CD14-positive monocyte (primary cell): ENCODE results near the gene MYB. TPM values are rescaled to one million over a fixed set of nuclear protein-coding genes. Genes with fewer than 3 reads are reported as not detected.
A peak's percentile ranks its signal among the peaks of the same experiment; 100 is the strongest.

ENCODE experiments used
- DNase-seq, 3 donors: peaks; one replicate each; pipeline ENCODE4 v3.0.0-alpha.2; 2011 to 2022
- H2AFZ ChIP-seq: 2 replicates; pipeline ENCODE4 v1.6.0; 2012; ENCODE audit warnings: mild to moderate bottlenecking, low read depth, low read length, inconsistent platforms; ENCODE audit not compliant: insufficient read depth, poor library complexity, severe bottlenecking
- H3K27ac ChIP-seq, 2 donors: 1 replicate in 1 of 2; 2 replicates in 1 of 2; pipeline ENCODE4 v1.5.1; 2012 to 2013; ENCODE audit warnings: low read length in 2 of 2, control low read depth in 1 of 2, inconsistent platforms in 1 of 2, low read depth in 1 of 2, mild to moderate bottlenecking in 1 of 2
- H3K27me3 ChIP-seq, 2 donors: one replicate each; pipeline versions ENCODE4 v1.6.0 to v1.6.1; 2011 to 2013; ENCODE audit warnings: low read length in 2 of 2; ENCODE audit not compliant: control insufficient read depth in 2 of 2, insufficient read depth in 2 of 2
- H3K36me3 ChIP-seq, 2 donors: replicated peaks in 1 of 2; 1 replicate in 1 of 2; 2 replicates in 1 of 2; pipeline versions ENCODE4 v1.5.1 to v1.6.1; 2012 to 2013; ENCODE audit warnings: low read length in 2 of 2, control low read depth in 1 of 2, inconsistent platforms in 1 of 2, mild to moderate bottlenecking in 1 of 2; ENCODE audit not compliant: insufficient read depth in 2 of 2, control insufficient read depth in 1 of 2
- H3K4me1 ChIP-seq, 2 donors: 1 replicate in 1 of 2; 2 replicates in 1 of 2; pipeline versions ENCODE4 v1.5.1 to v1.6.1; 2012 to 2013; ENCODE audit warnings: low read length in 2 of 2, control low read depth in 1 of 2, inconsistent platforms in 1 of 2, mild to moderate bottlenecking in 1 of 2, moderate library complexity in 1 of 2; ENCODE audit not compliant: insufficient read depth in 2 of 2, control insufficient read depth in 1 of 2
- H3K4me2 ChIP-seq: replicated peaks from 2 replicates; pipeline ENCODE3; 2012; ENCODE audit warnings: low read length, moderate library complexity, mild to moderate bottlenecking; ENCODE audit not compliant: poor library complexity, severe bottlenecking; ENCODE audit errors: extremely low read depth
- H3K4me3 ChIP-seq, 3 experiments: fragments of 200-600 bp in 1 of 3; sonication (generic) in 1 of 3; replicated peaks in 1 of 3; 1 replicate in 2 of 3; 2 replicates in 1 of 3; pipeline ENCODE4 v1.5.1; 2011 to 2013; ENCODE audit warnings: low read length in 3 of 3, mild to moderate bottlenecking in 3 of 3, control low read depth in 2 of 3, low read depth in 2 of 3, inconsistent platforms in 1 of 3, moderate library complexity in 1 of 3
- H3K79me2 ChIP-seq: 2 replicates; pipeline ENCODE4 v1.6.0; 2012; ENCODE audit warnings: mild to moderate bottlenecking, control low read depth, inconsistent platforms, low read length, moderate library complexity; ENCODE audit not compliant: insufficient read depth
- H3K9ac ChIP-seq: 2 replicates; pipeline ENCODE4 v1.6.0; 2017; ENCODE audit warnings: low read length, mild to moderate bottlenecking; ENCODE audit not compliant: insufficient read depth, poor library complexity, severe bottlenecking
- H3K9me3 ChIP-seq, 2 donors: replicated peaks in 1 of 2; 1 replicate in 1 of 2; 2 replicates in 1 of 2; pipeline versions ENCODE4 v1.5.1 to v1.6.1; 2012 to 2013; ENCODE audit warnings: low read length in 2 of 2, control low read depth in 1 of 2; ENCODE audit not compliant: control insufficient read depth in 1 of 2, insufficient read depth in 1 of 2
- H4K20me1 ChIP-seq: 2 replicates; pipeline ENCODE4 v1.6.0; 2012; ENCODE audit warnings: mild to moderate bottlenecking, low read length, control low read depth, moderate library complexity; ENCODE audit not compliant: insufficient read depth
- H3K27ac Mint-ChIP-seq, 7 donors: one replicate each; pipeline ENCODE4 v1.8.0; 2020; ENCODE audit warnings: mild to moderate bottlenecking in 7 of 7, mixed read lengths in 7 of 7, moderate library complexity in 6 of 7, inconsistent platforms in 2 of 7
- H3K27me3 Mint-ChIP-seq, 3 donors: one replicate each; pipeline ENCODE4 v1.8.0; 2021 to 2022; ENCODE audit warnings: low read depth in 3 of 3, mild to moderate bottlenecking in 3 of 3, mixed read lengths in 3 of 3, moderate library complexity in 3 of 3, inconsistent platforms in 1 of 3
- H3K36me3 Mint-ChIP-seq, 2 donors: one replicate each; pipeline ENCODE4 v1.8.0; 2020; ENCODE audit warnings: mixed read lengths in 2 of 2, inconsistent platforms in 1 of 2, mild to moderate bottlenecking in 1 of 2
- H3K4me1 Mint-ChIP-seq: one replicate; pipeline ENCODE4 v1.8.0; 2020; ENCODE audit warnings: mild to moderate bottlenecking, mixed read lengths
- H3K4me3 Mint-ChIP-seq, 2 donors: one replicate each; pipeline ENCODE4 v1.8.0; 2020; ENCODE audit warnings: mild to moderate bottlenecking in 2 of 2, mixed read lengths in 2 of 2, moderate library complexity in 1 of 2
- H3K9me3 Mint-ChIP-seq, 7 donors: one replicate each; pipeline ENCODE4 v1.8.0; 2020 to 2022; ENCODE audit warnings: mixed read lengths in 7 of 7, mild to moderate bottlenecking in 6 of 7, moderate library complexity in 6 of 7, inconsistent platforms in 2 of 7
- WGBS: methylation state at CpG from one replicate; pipeline ENCODE4 v1.1.5; 2013; ENCODE audit warnings: missing lambda C conversion rate; ENCODE audit not compliant: insufficient coverage; 5-methylcytosine and 5-hydroxymethylcytosine counted together
- intact Hi-C, 2 donors: fragments of 100-400 bp; cut with micrococcal nuclease; formaldehyde crosslinking; loops; one replicate each; pipeline versions ENCODE4 v1.15.0 to v1.15.1; 2023
- polyA plus RNA-seq, 3 donors: library from polyadenylated mRNA; depleted of rRNA in 1 of 3; unstranded in 2 of 3; stranded (reverse) in 1 of 3; fragments of 300-500 nt in 2 of 3; fragments of >200 nt in 1 of 3; fragmentation: Illumina TruSeq in 2 of 3; gene quantifications; 1 replicate in 2 of 3; 2 replicates in 1 of 3; pipeline ENCODE4 v1.2.3, GENCODE V29; 2012 to 2021
- TF ChIP-seq, protein P1 (sequence below): fragments of 200-600 bp; IDR thresholded peaks from one replicate; pipeline ENCODE4 v1.8.0; 2022; ENCODE audit warnings: antibody characterized with exemption, mild to moderate bottlenecking

MYB gene
- polyA plus RNA-seq, 3 donors: 1.5 to 2.2 (median 1.7) TPM

DNA sequence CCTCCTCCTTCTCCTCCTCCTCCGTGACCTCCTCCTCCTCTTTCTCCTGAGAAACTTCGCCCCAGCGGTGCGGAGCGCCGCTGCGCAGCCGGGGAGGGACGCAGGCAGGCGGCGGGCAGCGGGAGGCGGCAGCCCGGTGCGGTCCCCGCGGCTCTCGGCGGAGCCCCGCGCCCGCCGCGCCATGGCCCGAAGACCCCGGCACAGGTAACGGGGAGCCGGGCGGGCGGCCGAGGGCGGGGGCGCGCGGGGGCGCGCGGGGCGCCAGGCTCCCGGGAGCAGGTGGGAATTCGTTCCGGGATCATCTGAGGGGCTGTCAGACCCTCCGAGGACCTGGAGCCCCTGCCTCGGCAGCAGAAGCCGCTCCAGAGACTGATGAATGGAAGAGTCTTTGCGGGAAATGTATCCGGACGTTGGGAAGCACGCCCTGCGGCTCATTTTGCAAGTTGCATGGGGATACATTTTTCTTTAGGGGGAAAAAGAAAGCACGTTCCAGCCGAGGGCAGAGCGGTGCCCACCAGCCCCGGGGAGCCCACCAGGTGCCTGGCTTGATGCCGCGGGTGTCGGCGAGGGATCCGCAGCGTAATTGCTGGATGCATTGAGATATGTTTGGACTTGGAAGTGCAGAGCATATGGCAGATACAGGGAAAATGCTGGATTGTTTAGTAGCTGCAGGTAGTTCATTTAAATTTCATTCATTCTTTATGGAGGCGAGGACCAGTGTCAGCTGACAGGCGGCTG lies 394 bp downstream of the MYB start:
- peak overlapping the region in 1 of 2 donors; percentile 41 for H3K27ac ChIP-seq
- DNase-seq: no peak

More for the DNA sequence above, 394 bp downstream of the MYB start:
- H3K9me3 Mint-ChIP-seq: peaks cover 0 to 3% (median 0%) of the 10 kb centered on the region in 7 donors
- Histone ChIP-seq H3K36me3 (no peaks in the 10 kb centered on the region), H3K9me3 (no peaks in the 10 kb centered on the region), H3K79me2 (peaks cover 60% of the 10 kb centered on the region), H4K20me1 (no peaks in the 10 kb centered on the region), H3K4me2 (peak overlapping the region; percentile 98), H2AFZ (peak overlapping the region; percentile 84), H3K9ac (peak overlapping the region; percentile 68), H3K4me3 (peak overlapping the region; percentile 78 to 93 (median 84)), H3K4me1 (peaks cover 34 to 41% of the 10 kb centered on the region in 2 donors), H3K27me3 (no peaks in the 10 kb centered on the region)
- H3K4me1 Mint-ChIP-seq: peaks cover 51% of the 10 kb centered on the region
- H3K27me3 Mint-ChIP-seq: no peaks in the 10 kb centered on the region
- H3K4me3 Mint-ChIP-seq: peak overlapping the region; percentile 95 to 98
- intact Hi-C loops: loop anchor here in 1 of 2 donors (2.0 to 10.0 kb wide), 4 partner anchors 15 to 1083 kb away; partner anchors contain the start of gene HBS1L
- WGBS: under 1% methylated on average over 58 of the region's 62 CpGs
- H3K36me3 Mint-ChIP-seq: no peaks in the 10 kb centered on the region
- TF ChIP-seq, protein P1, sequence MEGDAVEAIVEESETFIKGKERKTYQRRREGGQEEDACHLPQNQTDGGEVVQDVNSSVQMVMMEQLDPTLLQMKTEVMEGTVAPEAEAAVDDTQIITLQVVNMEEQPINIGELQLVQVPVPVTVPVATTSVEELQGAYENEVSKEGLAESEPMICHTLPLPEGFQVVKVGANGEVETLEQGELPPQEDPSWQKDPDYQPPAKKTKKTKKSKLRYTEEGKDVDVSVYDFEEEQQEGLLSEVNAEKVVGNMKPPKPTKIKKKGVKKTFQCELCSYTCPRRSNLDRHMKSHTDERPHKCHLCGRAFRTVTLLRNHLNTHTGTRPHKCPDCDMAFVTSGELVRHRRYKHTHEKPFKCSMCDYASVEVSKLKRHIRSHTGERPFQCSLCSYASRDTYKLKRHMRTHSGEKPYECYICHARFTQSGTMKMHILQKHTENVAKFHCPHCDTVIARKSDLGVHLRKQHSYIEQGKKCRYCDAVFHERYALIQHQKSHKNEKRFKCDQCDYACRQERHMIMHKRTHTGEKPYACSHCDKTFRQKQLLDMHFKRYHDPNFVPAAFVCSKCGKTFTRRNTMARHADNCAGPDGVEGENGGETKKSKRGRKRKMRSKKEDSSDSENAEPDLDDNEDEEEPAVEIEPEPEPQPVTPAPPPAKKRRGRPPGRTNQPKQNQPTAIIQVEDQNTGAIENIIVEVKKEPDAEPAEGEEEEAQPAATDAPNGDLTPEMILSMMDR: no peak
- H3K27ac Mint-ChIP-seq: peak overlapping the region; percentile 9 to 83 (median 54)
